ENCODE data around the gene TMEM243.

Gene TMEM243

GRCh38 chr7:87155788-87156187, 63.7 kb downstream of the TMEM243 start:
- no peak overlapping the region; the same call in 1 of the 2 replicates for H3K4me3 ChIP-seq (ENCODE audit: low read depth, low read length)

GRCh38 chr7:87154569-87154968, 65.0 kb downstream of the TMEM243 start:
- ChIA-PET CTCF (interaction anchor here (0.9 to 10.1 kb wide), 4 partner anchors 13 to 240 kb away, joined by 3 to 87 read pairs (median 4); no protein-coding TSS in a partner anchor), POLR2A (no interaction called here)
- no peak for DNase-seq (ENCODE audit: low read depth, low spot score)
- peak overlapping the region; percentile 80 for H3K4me3 ChIP-seq (ENCODE audit: low read depth, low read length)
- TF ChIP-seq CTCF (IDR thresholded peaks at IDR 0.05; ENCODE audit: insufficient read depth, low read length, missing control alignments): no peak

More at GRCh38 chr7:87155788-87156187, 63.7 kb downstream of the TMEM243 start:
- TF ChIP-seq CTCF (IDR thresholded peaks at IDR 0.05; ENCODE audit: insufficient read depth, low read length, missing control alignments): no peak
- POLR2A ChIA-PET: no interaction called here
- DNase-seq (ENCODE audit: low read depth, low spot score): no peak
- CTCF ChIA-PET: interaction anchor here (1.3 to 10.1 kb wide), 2 partner anchors 214 to 229 kb away, joined by 3 to 87 read pairs; no protein-coding TSS in a partner anchor

DNA sequence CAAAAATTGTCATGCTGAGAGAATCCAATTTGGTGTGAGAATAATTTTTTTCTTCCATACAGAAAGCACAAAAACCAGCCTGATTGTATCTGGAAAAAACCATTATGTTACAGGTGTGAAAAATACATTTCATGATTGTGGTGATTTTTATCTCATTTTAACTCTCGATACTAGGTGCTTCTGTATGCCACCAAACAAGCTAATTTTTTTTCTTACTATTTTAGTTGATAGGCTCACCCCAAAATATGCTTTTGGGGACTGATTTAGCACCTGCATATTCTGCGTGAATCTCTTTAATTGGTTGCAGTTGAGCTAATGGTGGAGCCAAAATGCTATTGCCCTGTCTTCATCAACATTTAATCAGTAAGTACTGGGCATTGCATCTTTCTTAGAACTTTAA, 65.4 kb downstream of the TMEM243 start:
- no peak for TF ChIP-seq CTCF (IDR thresholded peaks at IDR 0.05; ENCODE audit: insufficient read depth, low read length, missing control alignments)
- POLR2A ChIA-PET: interaction anchor here (0.8 kb wide), 1 partner anchor 66 kb away, joined by 5 read pairs; no protein-coding TSS in a partner anchor
- H3K4me3 ChIP-seq (ENCODE audit: low read depth, low read length): peak overlapping the region; percentile 80
- DNase-seq (ENCODE audit: low read depth, low spot score): no peak
- CTCF ChIA-PET: interaction anchor here (0.9 to 10.1 kb wide), 5 partner anchors 13 to 240 kb away, joined by 3 to 87 read pairs (median 4); no protein-coding TSS in a partner anchor

DNA sequence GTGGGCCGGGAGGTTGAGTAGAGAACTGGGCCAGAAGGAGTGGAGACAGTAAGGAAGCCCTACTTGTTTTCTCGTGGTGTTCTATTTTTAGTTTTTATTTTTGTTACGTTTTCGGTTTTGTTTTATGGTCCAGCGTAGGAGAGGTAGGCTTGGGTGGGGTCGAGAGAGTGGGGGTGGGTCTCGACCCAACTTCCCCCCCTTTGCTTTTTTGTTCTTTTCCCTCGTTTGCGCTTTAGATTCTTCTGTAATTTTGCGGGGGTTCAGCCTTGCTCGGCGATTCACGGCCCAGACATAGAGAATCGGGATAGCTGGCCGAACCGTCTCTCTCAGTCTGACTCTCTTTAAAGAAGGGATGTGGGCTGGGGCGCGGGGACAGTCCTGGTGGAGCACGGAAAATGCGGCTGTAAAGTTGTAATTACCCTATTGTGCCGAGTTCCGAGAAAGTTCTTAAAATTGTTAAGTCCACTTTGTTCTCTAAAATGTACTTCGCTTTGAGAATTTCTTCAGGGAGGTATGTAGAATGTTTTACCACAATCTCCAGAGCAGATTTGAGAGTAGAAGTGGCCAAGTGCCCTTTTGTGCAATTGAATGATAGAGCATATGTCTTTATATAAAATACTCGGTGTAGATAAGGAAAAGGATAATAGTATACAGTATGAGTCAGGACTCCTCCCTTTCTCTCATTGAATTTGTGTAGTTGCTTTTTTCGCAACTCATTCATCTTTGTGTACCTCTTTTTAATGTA, 66.5 kb downstream of the TMEM243 start:
- DNase-seq (ENCODE audit: low read depth, low spot score): no peak
- CTCF ChIA-PET: interaction anchor here (0.9 to 10.1 kb wide), 5 partner anchors 12 to 237 kb away, joined by 3 to 87 read pairs (median 3); no protein-coding TSS in a partner anchor
- POLR2A ChIA-PET: interaction anchor here (0.5 to 1.8 kb wide), 10 partner anchors 12 to 261 kb away, joined by 3 to 21 read pairs (median 3); partner anchors contain the start of gene TMEM243
- no peak for TF ChIP-seq CTCF (IDR thresholded peaks at IDR 0.05; ENCODE audit: insufficient read depth, low read length, missing control alignments)
- H3K4me3 ChIP-seq (ENCODE audit: low read depth, low read length): peak overlapping the region; percentile 80

- CTCF ChIA-PET: interaction anchor here (0.9 to 10.1 kb wide), 4 partner anchors 24 to 236 kb away, joined by 3 to 87 read pairs (median 6); no protein-coding TSS in a partner anchor
Observed at GRCh38 chr7:87152112-87152896, 67.2 kb downstream of the TMEM243 start, which contains the start of gene DMTF1. TSS of gene DMTF1 (plus strand) at chr7:87152453. CDS start at chr7:87164942, 12,489 bp downstream.

More at GRCh38 chr7:87152112-87152896, 67.2 kb downstream of the TMEM243 start, which contains the start of gene DMTF1:
- peak within 1 kb of the TSS; percentile 80 for H3K4me3 ChIP-seq (ENCODE audit: low read depth, low read length)
- POLR2A ChIA-PET: interaction anchor here (0.5 to 1.8 kb wide), 14 partner anchors 11 to 262 kb away, joined by 3 to 21 read pairs (median 3); partner anchors contain the start of gene TMEM243
- DNase-seq (ENCODE audit: low read depth, low spot score): peak; percentile 59
- no peak for TF ChIP-seq CTCF (IDR thresholded peaks at IDR 0.05; ENCODE audit: insufficient read depth, low read length, missing control alignments)
